HG02678 (cell line): Measurements from ENCODE around the gene ADD2.
"Not testable (repeated sequence)": the region's sequence is repeated elsewhere in the genome, so short reads cannot be mapped to it uniquely, and the experiment has no call there.

Experiments used
- ATAC-seq: cut with Tn5 transposase; IDR thresholded peaks from one replicate; pipeline ENCODE4 v1.9.1; 2021; ENCODE audit warnings: mild to moderate bottlenecking, moderate library complexity; ENCODE audit not compliant: unreplicated experiment

ADD2 gene

GRCh38 chr2:70646420-70646818 is 121.6 kb downstream of the ADD2 start:
- no peak for ATAC-seq

GRCh38 chr2:70645733-70646419 is 122.1 kb downstream of the ADD2 start:
- ATAC-seq, result no peak

GRCh38 chr2:70643715-70644114 is 124.3 kb downstream of the ADD2 start:
- no peak for ATAC-seq

- no peak for ATAC-seq
These were observed 126.7 kb downstream of the ADD2 start for GRCh38 chr2:70641263-70641784.

GRCh38 chr2:70639841-70640436 is 128.1 kb downstream of the ADD2 start:
- no peak for ATAC-seq

GRCh38 chr2:70638561-70638960 is 129.4 kb downstream of the ADD2 start:
- no peak for ATAC-seq

- no peak for ATAC-seq
These were observed 134.5 kb downstream of the ADD2 start for GRCh38 chr2:70633508-70633907.

- no peak for ATAC-seq
These were observed 135.0 kb downstream of the ADD2 start for GRCh38 chr2:70632966-70633365.

- no peak for ATAC-seq
These were observed 135.6 kb downstream of the ADD2 start for GRCh38 chr2:70632388-70632787.

GRCh38 chr2:70630761-70631160 is 137.2 kb downstream of the ADD2 start:
- ATAC-seq, result no peak

GRCh38 chr2:70627211-70627898 is 140.6 kb downstream of the ADD2 start:
- no peak for ATAC-seq

- no peak for ATAC-seq
These were observed 141.6 kb downstream of the ADD2 start for GRCh38 chr2:70626254-70626990.

GRCh38 chr2:70621536-70621935 is 146.5 kb downstream of the ADD2 start:
- not testable (repeated sequence) for ATAC-seq

GRCh38 chr2:70620020-70620419 is 148.0 kb downstream of the ADD2 start:
- ATAC-seq, result no peak

- ATAC-seq, result no peak
These were observed 148.8 kb downstream of the ADD2 start for GRCh38 chr2:70619167-70619566.

- no peak for ATAC-seq
These were observed 151.8 kb downstream of the ADD2 start for GRCh38 chr2:70616168-70616694.

- no peak for ATAC-seq
These were observed 152.8 kb downstream of the ADD2 start for GRCh38 chr2:70615222-70615621.

GRCh38 chr2:70613521-70613920 is 154.5 kb downstream of the ADD2 start:
- no peak for ATAC-seq

GRCh38 chr2:70612574-70612973 is 155.4 kb downstream of the ADD2 start:
- no peak for ATAC-seq

- no peak for ATAC-seq
These were observed 159.6 kb downstream of the ADD2 start for GRCh38 chr2:70608373-70608772.

GRCh38 chr2:70607121-70607561 is 160.9 kb downstream of the ADD2 start:
- ATAC-seq, result no peak
